ENCODE data around the gene RNU2-1. TPM values are rescaled to one million over a fixed set of nuclear protein-coding genes. Genes with fewer than 3 reads are reported as not detected.

The RNU2-1 gene
- total RNA-seq, 3 donors from 2014 or later (not counting 1 experiment from before 2014, with no cell fraction given): 3,690 to 5,833 (median 5,267) TPM

DNA sequence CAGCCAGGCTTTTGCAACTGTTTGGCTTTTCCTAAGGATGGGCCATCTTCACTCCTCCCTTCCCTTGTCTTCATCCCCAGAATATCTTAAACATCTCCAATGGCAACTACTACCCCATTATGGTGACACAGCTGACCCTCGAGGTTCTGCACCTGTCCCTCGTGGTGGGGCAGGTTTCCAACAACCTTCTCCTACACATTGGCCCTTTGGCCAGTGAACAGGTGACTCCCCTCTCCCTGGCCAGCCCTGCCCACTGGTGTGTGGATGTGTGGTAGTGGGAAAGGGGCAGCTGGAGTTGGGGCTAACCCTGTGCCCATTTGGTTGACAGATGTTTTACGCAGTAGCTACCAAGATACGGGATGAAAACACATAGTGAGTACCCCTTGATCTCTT, 17.4 kb downstream of the RNU2-1 start:
- Mint-ChIP-seq H3K36me3 (no peaks in the 10 kb centered on the region), H3K27ac (no peak overlapping the region), H3K27me3 (ENCODE audit: low read depth in 2 of 2) (no peaks in the 10 kb centered on the region), H3K9me3 (no peaks in the 10 kb centered on the region), H3K4me1 (peaks cover 12 to 37% of the 10 kb centered on the region in 2 donors), H3K4me3 (no peak overlapping the region)
- intact Hi-C loops (cut with micrococcal nuclease): no loop called here
- Histone ChIP-seq H3K4me3 (ENCODE audit: low read length) (no peak overlapping the region), H3K27me3 (ENCODE audit: control insufficient read depth, insufficient read depth, low read length) (no peaks in the 10 kb centered on the region), H3K36me3 (ENCODE audit: control insufficient read depth, insufficient read depth, low read length) (peaks cover 29% of the 10 kb centered on the region), H3K9me3 (ENCODE audit: control insufficient read depth, insufficient read depth, low read length) (no peaks in the 10 kb centered on the region), H3K27ac (ENCODE audit: low read length) (no peak overlapping the region), H3K4me1 (ENCODE audit: control insufficient read depth, insufficient read depth, low read length) (peaks cover 19% of the 10 kb centered on the region)
- ATAC-seq (no peak), DNase-seq (no peak)
- TF ChIP-seq, protein P1, sequence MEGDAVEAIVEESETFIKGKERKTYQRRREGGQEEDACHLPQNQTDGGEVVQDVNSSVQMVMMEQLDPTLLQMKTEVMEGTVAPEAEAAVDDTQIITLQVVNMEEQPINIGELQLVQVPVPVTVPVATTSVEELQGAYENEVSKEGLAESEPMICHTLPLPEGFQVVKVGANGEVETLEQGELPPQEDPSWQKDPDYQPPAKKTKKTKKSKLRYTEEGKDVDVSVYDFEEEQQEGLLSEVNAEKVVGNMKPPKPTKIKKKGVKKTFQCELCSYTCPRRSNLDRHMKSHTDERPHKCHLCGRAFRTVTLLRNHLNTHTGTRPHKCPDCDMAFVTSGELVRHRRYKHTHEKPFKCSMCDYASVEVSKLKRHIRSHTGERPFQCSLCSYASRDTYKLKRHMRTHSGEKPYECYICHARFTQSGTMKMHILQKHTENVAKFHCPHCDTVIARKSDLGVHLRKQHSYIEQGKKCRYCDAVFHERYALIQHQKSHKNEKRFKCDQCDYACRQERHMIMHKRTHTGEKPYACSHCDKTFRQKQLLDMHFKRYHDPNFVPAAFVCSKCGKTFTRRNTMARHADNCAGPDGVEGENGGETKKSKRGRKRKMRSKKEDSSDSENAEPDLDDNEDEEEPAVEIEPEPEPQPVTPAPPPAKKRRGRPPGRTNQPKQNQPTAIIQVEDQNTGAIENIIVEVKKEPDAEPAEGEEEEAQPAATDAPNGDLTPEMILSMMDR (IDR thresholded peaks at IDR 0.05): no peak
- WGBS (ENCODE audit: insufficient coverage): 90% methylated on average over 3 of the region's 4 CpGs

DNA sequence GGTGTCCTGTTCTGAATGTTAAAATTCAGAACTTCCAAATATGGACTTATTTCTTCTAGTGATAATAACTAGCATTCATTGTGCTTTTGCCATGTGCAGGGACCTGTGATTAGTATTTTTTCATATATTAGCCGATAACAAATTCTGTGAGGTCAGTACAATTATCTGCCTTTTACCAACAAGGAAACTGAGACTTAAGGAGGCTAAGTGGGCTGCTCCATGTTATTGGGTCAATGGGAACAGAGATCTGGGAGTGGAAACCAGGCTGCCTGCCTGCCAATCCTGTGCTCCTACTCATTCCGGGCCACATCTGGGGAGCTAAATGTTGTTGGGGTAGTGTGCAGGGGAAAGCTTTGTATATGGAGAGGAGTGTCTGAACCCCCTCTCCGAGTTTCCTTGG, 18.4 kb downstream of the RNU2-1 start:
- Histone ChIP-seq H3K27me3 (ENCODE audit: control insufficient read depth, insufficient read depth, low read length) (no peaks in the 10 kb centered on the region), H3K4me1 (ENCODE audit: control insufficient read depth, insufficient read depth, low read length) (peaks cover 21% of the 10 kb centered on the region), H3K27ac (ENCODE audit: low read length) (no peak overlapping the region), H3K9me3 (ENCODE audit: control insufficient read depth, insufficient read depth, low read length) (no peaks in the 10 kb centered on the region), H3K36me3 (ENCODE audit: control insufficient read depth, insufficient read depth, low read length) (peaks cover 29% of the 10 kb centered on the region), H3K4me3 (ENCODE audit: low read length) (no peak overlapping the region)
- no peak overlapping the region for H3K4me3 Mint-ChIP-seq
- H3K9me3 Mint-ChIP-seq: no peaks in the 10 kb centered on the region
- peak overlapping the region in 1 of 2 donors; percentile 38 for H3K27ac Mint-ChIP-seq
- no peaks in the 10 kb centered on the region for H3K36me3 Mint-ChIP-seq
- H3K27me3 Mint-ChIP-seq (ENCODE audit: low read depth in 2 of 2): no peaks in the 10 kb centered on the region
- peaks cover 22 to 42% of the 10 kb centered on the region in 2 donors for H3K4me1 Mint-ChIP-seq
- 98% methylated on average over 3 of the region's 3 CpGs for WGBS (ENCODE audit: insufficient coverage)
- intact Hi-C loops (cut with micrococcal nuclease): no loop called here
- DNase-seq (no peak), ATAC-seq (no peak)
- TF ChIP-seq, protein P1 (IDR thresholded peaks at IDR 0.05): no peak

DNA sequence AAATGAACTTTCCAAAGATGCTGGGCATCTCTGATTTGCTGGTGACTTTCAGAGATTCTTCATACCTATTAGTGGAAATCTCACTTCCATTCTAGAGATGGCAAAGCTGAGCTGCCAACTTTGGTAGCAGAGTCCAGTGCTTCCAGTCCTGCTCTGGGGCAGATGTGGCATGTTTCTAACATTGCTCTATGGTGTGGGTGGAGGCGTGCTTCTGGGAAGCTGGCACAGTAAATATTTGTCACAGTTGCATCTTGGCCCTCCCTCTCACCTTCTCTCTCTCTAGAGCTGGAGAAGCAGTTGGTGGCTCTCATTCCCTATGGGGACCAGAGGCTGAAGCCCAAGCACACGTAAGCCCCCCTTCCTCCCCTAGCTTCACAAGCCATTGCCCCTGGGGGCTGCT, 20.2 kb downstream of the RNU2-1 start:
- H3K27ac Mint-ChIP-seq: peak overlapping the region; percentile 95 to 97
- Histone ChIP-seq H3K9me3 (ENCODE audit: control insufficient read depth, insufficient read depth, low read length) (no peaks in the 10 kb centered on the region), H3K36me3 (ENCODE audit: control insufficient read depth, insufficient read depth, low read length) (peaks cover 26% of the 10 kb centered on the region), H3K4me3 (ENCODE audit: low read length) (no peak overlapping the region), H3K27ac (ENCODE audit: low read length) (no peak overlapping the region), H3K4me1 (ENCODE audit: control insufficient read depth, insufficient read depth, low read length) (peaks cover 21% of the 10 kb centered on the region), H3K27me3 (ENCODE audit: control insufficient read depth, insufficient read depth, low read length) (no peaks in the 10 kb centered on the region)
- no peaks in the 10 kb centered on the region for H3K27me3 Mint-ChIP-seq (ENCODE audit: low read depth in 2 of 2)
- peaks cover 22 to 34% of the 10 kb centered on the region in 2 donors for H3K4me1 Mint-ChIP-seq
- H3K36me3 Mint-ChIP-seq: peaks cover 6% of the 10 kb centered on the region
- peak overlapping the region; percentile 96 for H3K4me3 Mint-ChIP-seq
- TF ChIP-seq, protein P1 (IDR thresholded peaks at IDR 0.05): no peak
- H3K9me3 Mint-ChIP-seq: no peaks in the 10 kb centered on the region
- ATAC-seq: no peak
- WGBS (ENCODE audit: insufficient coverage): 90% methylated on average over 1 of the region's 2 CpGs
- no peak for DNase-seq
- intact Hi-C loops (cut with micrococcal nuclease): loop anchor here (5.0 kb wide), 2 partner anchors 41 to 124 kb away; partner anchors contain the start of gene NBR1

Measured in natural killer cell (primary cell).